Measurements from ENCODE around the gene SORCS2.

GRCh38 chr4:7675136-7675535 is 482.8 kb downstream of the SORCS2 start:
- TF ChIP-seq CTCF (IDR thresholded peaks at IDR 0.05) (no peak), EZH2 (IDR thresholded peaks at IDR 0.05; ENCODE audit: borderline replicate concordance, insufficient read depth, low read depth, low read length, poor library complexity, severe bottlenecking) (no peak)
